Testis (tissue), 3 donors: ENCODE results near the gene CCDC106. TPM values are rescaled to one million over a fixed set of nuclear protein-coding genes. Genes with fewer than 3 reads are reported as not detected.
A peak's percentile ranks its signal among the peaks of the same experiment; 100 is the strongest.

ENCODE experiments used
- DNase-seq: peaks from one replicate; pipeline ENCODE4 v3.0.0-alpha.2; 2019
- H3K27ac ChIP-seq, 2 donors: fragments of 200-600 bp; sonication (generic); one replicate each; pipeline ENCODE4 v1.5.1; 2019
- H3K27me3 ChIP-seq: fragments of 200-600 bp; sonication (generic); one replicate; pipeline ENCODE4 v1.5.1; 2019
- H3K36me3 ChIP-seq: fragments of 200-600 bp; sonication (generic); one replicate; pipeline ENCODE4 v1.5.1; 2017; ENCODE audit warnings: low read depth; ENCODE audit errors: missing control alignments
- H3K4me1 ChIP-seq: fragments of 200-600 bp; sonication (generic); one replicate; pipeline ENCODE4 v1.5.1; 2019
- H3K4me3 ChIP-seq, 2 donors: fragments of 200-600 bp; sonication (generic); one replicate each; pipeline ENCODE4 v1.5.1; 2017 to 2019
- H3K9me3 ChIP-seq: fragments of 200-600 bp; sonication (generic); one replicate; pipeline ENCODE4 v1.5.1; 2017
- CTCF ChIP-seq, 3 experiments: fragments of 450-650 bp in 2 of 3; fragments of 200-600 bp in 1 of 3; sonication (generic) in 1 of 3; IDR thresholded peaks; one replicate each; pipeline ENCODE4 v1.5.1; 2016 to 2019; ENCODE audit warnings: antibody characterized with exemption in 3 of 3, mild to moderate bottlenecking in 2 of 3, moderate library complexity in 1 of 3
- POLR2A ChIP-seq: fragments of 450-650 bp; IDR thresholded peaks from one replicate; pipeline ENCODE4 v1.6.1; 2017; ENCODE audit warnings: antibody characterized with exemption, mild to moderate bottlenecking, moderate library complexity
- WGBS, 2 donors: methylation state at CpG; one replicate each; pipeline ENCODE4 v1.1.5; 2018; 5-methylcytosine and 5-hydroxymethylcytosine counted together
- intact Hi-C: fragments of 100-400 bp; cut with DNase I; formaldehyde crosslinking; loops from one replicate; pipeline ENCODE4 v1.15.1; 2023; ENCODE audit warnings: low total_unique reads
- polyA plus RNA-seq: library from polyadenylated mRNA; stranded (reverse); fragments of 350-450 nt; fragmentation: Illumina TruSeq; extraction: RNeasy Lipid Tissue Mini Kit (QIAGEN cat#74804); gene quantifications from one replicate; pipeline ENCODE4 v1.2.3, GENCODE V29; 2014; ENCODE audit warnings: low read depth, low replicate concordance; ENCODE audit not compliant: insufficient read depth
- total RNA-seq, 2 donors: library from RNA; depleted of rRNA; stranded (reverse); fragments of >200 nt; gene quantifications; one replicate each; pipeline ENCODE4 v1.2.3, GENCODE V29; 2016

Gene CCDC106
- total and polyA plus RNA-seq, 3 donors from 2014 or later: 34.5 to 84.9 (median 57.0) TPM

- intact Hi-C loops: no loop called here
- Histone ChIP-seq H3K27me3 (no peaks in the 10 kb centered on the region), H3K4me3 (no peak overlapping the region), H3K4me1 (peaks cover 19% of the 10 kb centered on the region), H3K36me3 (no peaks in the 10 kb centered on the region), H3K9me3 (no peaks in the 10 kb centered on the region), H3K27ac (no peak overlapping the region)
- DNase-seq: no peak
- WGBS, 2 donors: 79 to 80% methylated on average over 8 of the region's 8 CpGs
- TF ChIP-seq POLR2A (no peak), CTCF (IDR thresholded peaks at IDR 0.05) (no peak)
These were observed 14.2 kb upstream of the CCDC106 start for GRCh38 chr19:55633861-55634260.

- no peaks in the 10 kb centered on the region for H3K36me3 ChIP-seq
- no peak for DNase-seq
- WGBS, 2 donors: 9 to 10% methylated on average over 6 to 9 of the region's 9 CpGs
- H3K4me3 ChIP-seq: peak overlapping the region; percentile 88 to 99
- no peaks in the 10 kb centered on the region for H3K9me3 ChIP-seq
- peak overlapping the region; percentile 92 for H3K27ac ChIP-seq
- H3K27me3 ChIP-seq: no peaks in the 10 kb centered on the region
- intact Hi-C loops: no loop called here
- H3K4me1 ChIP-seq: peaks cover 24% of the 10 kb centered on the region
- TF ChIP-seq POLR2A (no peak), CTCF (IDR thresholded peaks at IDR 0.05) (no peak)
These were observed 12.7 kb upstream of the CCDC106 start for GRCh38 chr19:55635334-55635717.

GRCh38 chr19:55635856-55636440 lies 12.1 kb upstream of the CCDC106 start:
- Histone ChIP-seq H3K36me3 (no peaks in the 10 kb centered on the region), H3K9me3 (no peaks in the 10 kb centered on the region), H3K4me1 (peaks cover 27% of the 10 kb centered on the region), H3K4me3 (peak overlapping the region; percentile 88 to 99), H3K27ac (peak overlapping the region in 1 of 2 donors; percentile 92), H3K27me3 (no peaks in the 10 kb centered on the region)
- 58 to 66% methylated on average over 7 of the region's 7 CpGs for WGBS, 2 donors
- intact Hi-C loops: no loop called here
- no peak for DNase-seq
- TF ChIP-seq CTCF (IDR thresholded peaks at IDR 0.05): no peak
- TF ChIP-seq POLR2A: no peak

GRCh38 chr19:55636723-55637122 lies 11.3 kb upstream of the CCDC106 start:
- no peaks in the 10 kb centered on the region for H3K9me3 ChIP-seq
- H3K27me3 ChIP-seq: no peaks in the 10 kb centered on the region
- H3K36me3 ChIP-seq: no peaks in the 10 kb centered on the region
- DNase-seq: no peak
- WGBS, 2 donors: 77 to 83% methylated on average over 4 of the region's 4 CpGs
- no peak overlapping the region for H3K27ac ChIP-seq
- H3K4me3 ChIP-seq: no peak overlapping the region
- intact Hi-C loops: no loop called here
- TF ChIP-seq POLR2A (no peak), CTCF (IDR thresholded peaks at IDR 0.05) (no peak)
- H3K4me1 ChIP-seq: peaks cover 27% of the 10 kb centered on the region

DNA sequence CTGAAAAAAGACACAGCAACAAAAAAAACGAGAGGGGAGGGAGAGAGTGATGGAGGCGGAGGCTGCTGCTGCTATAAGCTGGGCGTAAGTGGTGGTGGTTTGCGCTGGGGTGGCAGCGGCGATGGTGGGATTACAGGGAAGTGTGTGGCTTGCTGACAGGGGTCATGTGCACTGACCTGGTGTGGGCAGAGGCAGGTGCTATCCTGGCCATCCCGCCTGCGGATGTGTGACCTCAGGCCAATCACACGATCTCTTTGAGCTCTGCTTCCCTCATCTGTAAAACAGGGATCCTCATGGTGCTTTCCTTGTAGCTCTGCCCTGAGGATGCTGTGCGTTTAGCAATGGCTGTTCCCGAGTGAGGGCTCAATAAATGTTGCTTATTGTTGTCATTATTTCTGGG lies 10.5 kb upstream of the CCDC106 start:
- no peaks in the 10 kb centered on the region for H3K27me3 ChIP-seq
- H3K36me3 ChIP-seq: no peaks in the 10 kb centered on the region
- no peaks in the 10 kb centered on the region for H3K9me3 ChIP-seq
- no peak for TF ChIP-seq CTCF (IDR thresholded peaks at IDR 0.05)
- H3K27ac ChIP-seq: no peak overlapping the region
- H3K4me1 ChIP-seq: peaks cover 33% of the 10 kb centered on the region
- 74 to 82% methylated on average over 11 of the region's 11 CpGs for WGBS, 2 donors
- intact Hi-C loops: no loop called here
- no peak for DNase-seq
- no peak overlapping the region for H3K4me3 ChIP-seq
